GM21360 (cell line): Measurements from ENCODE around the gene KIAA1328.

Experiments
- ATAC-seq: cut with Tn5 transposase; IDR thresholded peaks from one replicate; pipeline ENCODE4 v1.9.1; 2021; ENCODE audit warnings: mild to moderate bottlenecking, moderate library complexity; ENCODE audit not compliant: unreplicated experiment

Gene KIAA1328

GRCh38 chr18:37272841-37273240 is 443.9 kb downstream of the KIAA1328 start:
- ATAC-seq, result no peak

- no peak for ATAC-seq
Observed at GRCh38 chr18:37274309-37275236, 445.6 kb downstream of the KIAA1328 start.

GRCh38 chr18:37275237-37275741 is 446.4 kb downstream of the KIAA1328 start:
- ATAC-seq, result no peak

GRCh38 chr18:37276111-37276890 is 447.4 kb downstream of the KIAA1328 start:
- no peak for ATAC-seq

GRCh38 chr18:37277804-37278203 is 448.9 kb downstream of the KIAA1328 start:
- ATAC-seq, result no peak
